ENCODE data around the gene R3HDM1.
"Not testable (repeated sequence)": the region's sequence is repeated elsewhere in the genome, so short reads cannot be mapped to it uniquely, and the experiment has no call there.

Gene R3HDM1

GRCh38 chr2:135570884-135571283 is 39.6 kb downstream of the R3HDM1 start:
- no peak for DNase-seq

GRCh38 chr2:135573620-135574019 is 42.3 kb downstream of the R3HDM1 start:
- no peak for DNase-seq

GRCh38 chr2:135581282-135581681 is 50.0 kb downstream of the R3HDM1 start:
- no peak for DNase-seq

GRCh38 chr2:135582383-135582782 is 51.1 kb downstream of the R3HDM1 start:
- DNase-seq = no peak

GRCh38 chr2:135585586-135585985 is 54.3 kb downstream of the R3HDM1 start:
- DNase-seq = no peak

- no peak for DNase-seq
These were observed 54.9 kb downstream of the R3HDM1 start for GRCh38 chr2:135586148-135586547.

- no peak for DNase-seq
These were observed 56.7 kb downstream of the R3HDM1 start for GRCh38 chr2:135587958-135588357.

- DNase-seq = no peak
These were observed 59.5 kb downstream of the R3HDM1 start for GRCh38 chr2:135590619-135591260.

GRCh38 chr2:135600915-135601314 is 69.6 kb downstream of the R3HDM1 start:
- no peak for DNase-seq

- DNase-seq = no peak
These were observed 72.3 kb downstream of the R3HDM1 start for GRCh38 chr2:135603543-135603942.

- no peak for DNase-seq
These were observed 76.3 kb downstream of the R3HDM1 start for GRCh38 chr2:135607561-135607960.

- DNase-seq = no peak
These were observed 81.0 kb downstream of the R3HDM1 start for GRCh38 chr2:135612319-135612718.

- no peak for DNase-seq
These were observed 84.1 kb downstream of the R3HDM1 start for GRCh38 chr2:135615404-135615803.

GRCh38 chr2:135617501-135618015 is 86.3 kb downstream of the R3HDM1 start:
- no peak for DNase-seq

GRCh38 chr2:135620198-135620597 is 88.9 kb downstream of the R3HDM1 start:
- DNase-seq = no peak

GRCh38 chr2:135629520-135629919 is 98.2 kb downstream of the R3HDM1 start:
- no peak for DNase-seq

GRCh38 chr2:135630034-135630433 is 98.8 kb downstream of the R3HDM1 start:
- DNase-seq = not testable (repeated sequence)

- DNase-seq = no peak
These were observed 99.2 kb downstream of the R3HDM1 start for GRCh38 chr2:135630488-135630887.

- DNase-seq = no peak
These were observed 102.3 kb downstream of the R3HDM1 start for GRCh38 chr2:135633582-135633981.

GRCh38 chr2:135635212-135635835 is 104.0 kb downstream of the R3HDM1 start:
- no peak for DNase-seq

- no peak for DNase-seq
These were observed 105.7 kb downstream of the R3HDM1 start for GRCh38 chr2:135636982-135637381.

GRCh38 chr2:135637456-135638087 is 106.3 kb downstream of the R3HDM1 start:
- no peak for DNase-seq

GRCh38 chr2:135638825-135639224 is 107.5 kb downstream of the R3HDM1 start:
- no peak for DNase-seq

All from hypothalamus (tissue), 51 donors.